ENCODE results near the gene CCDC102B.

CCDC102B gene

DNA sequence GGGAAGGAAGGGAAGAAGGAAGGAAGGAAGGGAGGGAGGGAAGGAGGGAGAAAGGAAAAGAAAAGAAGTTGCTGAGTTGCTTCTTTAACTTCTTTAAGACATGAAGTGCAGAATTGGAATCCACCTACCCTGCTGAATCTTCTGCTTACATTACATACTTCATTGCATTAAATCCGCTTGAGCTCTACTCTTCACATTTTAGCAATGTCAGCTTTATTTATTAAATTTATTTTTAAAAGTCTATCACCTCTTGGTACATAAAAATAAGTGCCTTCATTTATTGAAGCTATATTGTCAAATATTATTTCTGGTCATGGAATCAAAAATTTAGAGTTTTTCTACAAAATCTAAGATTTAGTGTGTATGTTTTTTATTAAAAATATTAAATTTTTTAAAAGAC lies 284.6 kb downstream of the CCDC102B start:
- no peak for DNase-seq

DNA sequence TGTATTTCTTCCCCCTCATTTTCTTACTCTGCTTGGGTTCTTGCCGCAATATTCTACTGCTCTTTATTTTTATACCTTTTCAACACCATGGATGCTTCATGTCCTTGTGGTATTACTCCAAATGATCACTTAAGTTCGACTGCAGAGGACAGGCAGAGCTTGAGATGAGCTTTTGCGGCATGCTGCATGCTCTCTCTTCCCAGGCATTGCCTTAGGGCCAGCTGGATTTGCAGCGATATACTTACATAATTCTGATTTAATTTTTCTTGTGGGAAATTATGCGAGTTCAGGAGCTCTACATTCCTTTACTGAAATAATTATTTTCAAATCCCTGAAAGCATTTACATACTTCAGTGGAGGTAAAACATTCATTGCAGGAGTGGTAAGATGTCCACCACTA lies 288.1 kb downstream of the CCDC102B start:
- no peak for DNase-seq

DNA sequence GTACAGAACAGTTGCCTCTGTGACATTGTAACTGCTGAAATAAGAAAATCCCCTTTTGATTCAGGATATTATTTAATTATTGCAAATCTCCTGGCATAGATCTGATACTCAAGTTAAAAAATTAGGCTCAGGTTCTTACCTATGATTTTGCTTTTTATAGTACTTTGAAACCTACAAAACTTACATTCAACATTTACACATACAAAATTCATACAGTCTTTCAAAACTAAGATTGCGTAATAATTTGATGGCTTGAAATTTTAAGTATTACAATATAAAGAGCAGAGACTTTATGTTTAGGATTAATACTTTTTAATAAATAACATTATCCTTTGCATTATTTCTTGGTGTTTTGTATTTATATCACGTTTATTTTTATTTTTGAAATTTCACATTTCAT lies 291.1 kb downstream of the CCDC102B start:
- no peak for DNase-seq

DNA sequence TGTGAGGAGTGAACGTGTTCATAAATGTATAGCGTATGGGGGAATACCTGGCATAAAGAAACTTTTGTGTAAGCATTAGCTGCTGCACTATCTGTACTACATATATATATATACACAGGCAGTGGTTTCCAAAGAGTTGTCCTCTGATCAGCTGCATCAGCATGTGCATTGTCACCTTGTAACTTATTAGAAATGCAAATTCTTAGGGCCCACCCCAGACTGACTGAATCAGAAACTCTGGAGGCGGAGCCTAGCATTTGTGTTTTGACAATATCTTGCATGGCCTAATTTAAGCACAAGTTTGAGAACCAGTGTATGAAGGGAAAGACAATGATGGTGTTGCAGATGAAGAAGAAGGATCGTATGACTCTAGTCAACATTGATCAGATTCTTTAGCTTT lies 299.5 kb downstream of the CCDC102B start:
- DNase-seq = no peak

DNA sequence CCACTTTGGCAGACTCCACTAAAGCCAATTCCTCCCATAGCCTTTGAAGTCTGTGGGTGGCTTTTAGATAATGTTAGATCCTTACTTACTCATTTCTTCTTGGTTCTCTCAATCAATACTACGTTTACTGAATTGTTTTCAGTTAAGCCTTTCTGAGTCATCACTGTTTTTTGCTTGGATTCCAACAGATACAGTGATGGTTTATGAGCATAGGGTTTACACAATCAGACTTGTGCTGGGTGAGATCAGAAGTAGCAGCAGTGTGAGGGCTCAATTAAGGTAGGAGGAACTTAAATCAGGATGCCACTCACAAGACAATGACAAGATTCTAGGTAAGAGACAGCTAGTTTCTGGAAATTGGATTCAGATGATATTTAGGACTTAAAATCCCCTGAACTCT lies 305.1 kb downstream of the CCDC102B start:
- DNase-seq = no peak
